Ishikawa (cell line): ENCODE results near the gene ITGA11.

Experiments
- CEBPB ChIP-seq: IDR thresholded peaks from 2 replicates; pipeline ENCODE4 v1.6.1; 2012
- CREB1 ChIP-seq: IDR thresholded peaks from 2 replicates; pipeline ENCODE4 v1.6.1; 2012; ENCODE audit warnings: low read depth
- EGR1 ChIP-seq: IDR thresholded peaks from 2 replicates; pipeline ENCODE4 v1.6.1; 2012
- EP300 ChIP-seq: IDR thresholded peaks from 2 replicates; pipeline ENCODE4 v1.6.1; 2012; ENCODE audit warnings: borderline replicate concordance
- FOXM1 ChIP-seq: IDR thresholded peaks from 2 replicates; pipeline ENCODE4 v1.6.1; 2012; ENCODE audit warnings: low read depth, borderline replicate concordance
- MAX ChIP-seq: IDR thresholded peaks from 2 replicates; pipeline ENCODE4 v1.6.1; 2012
- NFIC ChIP-seq: IDR thresholded peaks from 2 replicates; pipeline ENCODE4 v1.6.1; 2012
- RAD21 ChIP-seq: IDR thresholded peaks from 2 replicates; pipeline ENCODE4 v1.6.1; 2012; ENCODE audit warnings: low read depth
- REST ChIP-seq: IDR thresholded peaks from 2 replicates; pipeline ENCODE4 v1.6.1; 2012; ENCODE audit warnings: low read depth, mild to moderate bottlenecking
- TAF1 ChIP-seq: IDR thresholded peaks from 2 replicates; pipeline ENCODE4 v1.6.1; 2012; ENCODE audit warnings: low read depth, mild to moderate bottlenecking
- TCF12 ChIP-seq: IDR thresholded peaks from 2 replicates; pipeline ENCODE4 v1.6.1; 2012; ENCODE audit warnings: low read depth
- TEAD4 ChIP-seq: IDR thresholded peaks from 2 replicates; pipeline ENCODE4 v1.6.1; 2012
- USF1 ChIP-seq: IDR thresholded peaks from 2 replicates; pipeline ENCODE4 v1.6.1; 2012
- YY1 ChIP-seq: IDR thresholded peaks from 2 replicates; pipeline ENCODE4 v1.6.1; 2012; ENCODE audit warnings: low read depth
- ZBTB7A ChIP-seq: IDR thresholded peaks from 2 replicates; pipeline ENCODE4 v1.6.1; 2012; ENCODE audit warnings: low read depth

Gene ITGA11

GRCh38 chr15:68348606-68349005, 83.4 kb downstream of the ITGA11 start:
- TF ChIP-seq USF1 = no peak
- no peak for TF ChIP-seq CEBPB
- no peak for TF ChIP-seq EGR1
- no peak for TF ChIP-seq RAD21
- TF ChIP-seq TEAD4 = no peak
- no peak for TF ChIP-seq EP300
- no peak for TF ChIP-seq YY1
- no peak for TF ChIP-seq FOXM1
- TF ChIP-seq CREB1 = no peak
- TF ChIP-seq ZBTB7A = no peak
- TF ChIP-seq REST = no peak
- TF ChIP-seq TCF12 = no peak
- no peak for TF ChIP-seq NFIC

GRCh38 chr15:68348081-68348480, 83.9 kb downstream of the ITGA11 start:
- TF ChIP-seq REST = no peak
- TF ChIP-seq MAX = 0 out of 2 replicates have a peak, but pooled peaks have one; percentile 35
- TF ChIP-seq USF1 = 0 out of 2 replicates have a peak, but pooled peaks have one; percentile 20
- TF ChIP-seq CEBPB = no peak

GRCh38 chr15:68347392-68347791, 84.6 kb downstream of the ITGA11 start:
- TF ChIP-seq EGR1 (no peak), FOXM1 (no peak), CEBPB (no peak), TCF12 (no peak), NFIC (no peak), RAD21 (no peak), USF1 (no peak), TAF1 (no peak), TEAD4 (no peak), ZBTB7A (no peak), YY1 (no peak), EP300 (no peak), MAX (no peak), REST (no peak), CREB1 (no peak)

- TF ChIP-seq EP300 (no peak), TAF1 (no peak), CEBPB (no peak), REST (no peak), TCF12 (no peak), MAX (no peak)
Measured at GRCh38 chr15:68346979-68347378, 85.0 kb downstream of the ITGA11 start.
